Neural crest cell (in vitro differentiated cells): ENCODE measurements around the gene ITGBL1. TPM values are rescaled to one million over a fixed set of nuclear protein-coding genes. Genes with fewer than 3 reads are reported as not detected.

ENCODE experiments used
- DNase-seq: peaks from one replicate; pipeline ENCODE4 v3.0.0; 2021; ENCODE audit warnings: low read depth, mixed read lengths, low spot score
- H3K27ac Mint-ChIP-seq: one replicate; pipeline ENCODE4 v1.8.0; 2021; ENCODE audit warnings: mild to moderate bottlenecking, mixed read lengths; ENCODE audit not compliant: unreplicated experiment
- H3K27me3 Mint-ChIP-seq: 2 replicates; pipeline ENCODE4 v1.8.0; 2021; ENCODE audit warnings: low read depth, mild to moderate bottlenecking, mixed read lengths
- H3K36me3 Mint-ChIP-seq: 2 replicates; pipeline ENCODE4 v1.8.0; 2021; ENCODE audit warnings: low read depth, mild to moderate bottlenecking, mixed read lengths
- H3K4me1 Mint-ChIP-seq: 2 replicates; pipeline ENCODE4 v1.8.0; 2021; ENCODE audit warnings: mixed read lengths
- H3K4me3 Mint-ChIP-seq: one replicate; pipeline ENCODE4 v1.8.0; 2021; ENCODE audit warnings: mild to moderate bottlenecking, mixed read lengths
- H3K9me3 Mint-ChIP-seq: 2 replicates; pipeline ENCODE4 v1.8.0; 2021; ENCODE audit warnings: mixed read lengths
- total RNA-seq: library from RNA; stranded (reverse); gene quantifications from 2 replicates; pipeline ENCODE4 v1.2.1, GENCODE V29; 2021
- TF ChIP-seq, protein P1 (sequence below): fragments of 200-600 bp; sonication (generic); conservative IDR thresholded peaks from 2 replicates; pipeline ENCODE4 v1.5.0; 2021; ENCODE audit warnings: antibody characterized with exemption, mild to moderate bottlenecking

ITGBL1 gene
- total RNA-seq, 1 donor from 2014 or later = not detected

- no peak overlapping the region for H3K4me3 Mint-ChIP-seq
- TF ChIP-seq, protein P1, sequence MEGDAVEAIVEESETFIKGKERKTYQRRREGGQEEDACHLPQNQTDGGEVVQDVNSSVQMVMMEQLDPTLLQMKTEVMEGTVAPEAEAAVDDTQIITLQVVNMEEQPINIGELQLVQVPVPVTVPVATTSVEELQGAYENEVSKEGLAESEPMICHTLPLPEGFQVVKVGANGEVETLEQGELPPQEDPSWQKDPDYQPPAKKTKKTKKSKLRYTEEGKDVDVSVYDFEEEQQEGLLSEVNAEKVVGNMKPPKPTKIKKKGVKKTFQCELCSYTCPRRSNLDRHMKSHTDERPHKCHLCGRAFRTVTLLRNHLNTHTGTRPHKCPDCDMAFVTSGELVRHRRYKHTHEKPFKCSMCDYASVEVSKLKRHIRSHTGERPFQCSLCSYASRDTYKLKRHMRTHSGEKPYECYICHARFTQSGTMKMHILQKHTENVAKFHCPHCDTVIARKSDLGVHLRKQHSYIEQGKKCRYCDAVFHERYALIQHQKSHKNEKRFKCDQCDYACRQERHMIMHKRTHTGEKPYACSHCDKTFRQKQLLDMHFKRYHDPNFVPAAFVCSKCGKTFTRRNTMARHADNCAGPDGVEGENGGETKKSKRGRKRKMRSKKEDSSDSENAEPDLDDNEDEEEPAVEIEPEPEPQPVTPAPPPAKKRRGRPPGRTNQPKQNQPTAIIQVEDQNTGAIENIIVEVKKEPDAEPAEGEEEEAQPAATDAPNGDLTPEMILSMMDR = no peak
- no peak overlapping the region for H3K27ac Mint-ChIP-seq
- H3K4me1 Mint-ChIP-seq = peaks cover 8% of the 10 kb centered on the region
- no peaks in the 10 kb centered on the region for H3K9me3 Mint-ChIP-seq
- H3K27me3 Mint-ChIP-seq = peaks cover 4% of the 10 kb centered on the region
- DNase-seq = no peak
- H3K36me3 Mint-ChIP-seq = no peaks in the 10 kb centered on the region
These were observed 123.1 kb downstream of the ITGBL1 start for GRCh38 chr13:101575581-101575980.

- no peak for DNase-seq
- no peak overlapping the region for H3K4me3 Mint-ChIP-seq
- TF ChIP-seq, protein P1 = no peak
- no peaks in the 10 kb centered on the region for H3K36me3 Mint-ChIP-seq
- peaks cover 6% of the 10 kb centered on the region for H3K27me3 Mint-ChIP-seq
- H3K4me1 Mint-ChIP-seq = peaks cover 8% of the 10 kb centered on the region
- no peak overlapping the region for H3K27ac Mint-ChIP-seq
- H3K9me3 Mint-ChIP-seq = no peaks in the 10 kb centered on the region
These were observed 124.0 kb downstream of the ITGBL1 start for GRCh38 chr13:101576455-101576854.

DNA sequence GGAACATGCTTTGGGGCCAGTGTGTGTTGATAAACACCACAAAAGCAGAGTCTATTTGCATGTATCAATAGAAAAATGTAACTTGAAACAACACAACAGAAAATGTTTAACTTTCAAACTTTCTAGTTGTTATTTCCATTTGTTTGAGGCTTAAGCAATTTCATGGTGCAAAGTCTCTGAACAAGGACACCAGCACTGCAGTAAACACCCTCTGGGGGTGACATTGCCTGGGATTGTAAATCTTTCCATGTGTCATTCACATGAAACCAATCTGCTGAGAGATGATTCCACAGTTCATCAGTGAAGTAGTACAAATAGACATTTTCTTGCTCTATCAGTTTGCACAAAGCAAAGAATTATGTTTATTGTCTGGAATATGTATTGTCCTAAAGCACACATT, 124.5 kb downstream of the ITGBL1 start:
- Mint-ChIP-seq H3K27me3 (peaks cover 6% of the 10 kb centered on the region), H3K9me3 (no peaks in the 10 kb centered on the region), H3K27ac (no peak overlapping the region), H3K4me3 (no peak overlapping the region), H3K36me3 (no peaks in the 10 kb centered on the region), H3K4me1 (peaks cover 8% of the 10 kb centered on the region)
- DNase-seq = no peak
- TF ChIP-seq, protein P1 = no peak

- Mint-ChIP-seq H3K9me3 (no peaks in the 10 kb centered on the region), H3K4me1 (peaks cover 8% of the 10 kb centered on the region), H3K4me3 (no peak overlapping the region), H3K27ac (no peak overlapping the region), H3K27me3 (peaks cover 11% of the 10 kb centered on the region), H3K36me3 (no peaks in the 10 kb centered on the region)
- DNase-seq = no peak
- TF ChIP-seq, protein P1 = no peak
These were observed 126.9 kb downstream of the ITGBL1 start for GRCh38 chr13:101579281-101579802.

- no peaks in the 10 kb centered on the region for H3K9me3 Mint-ChIP-seq
These were observed 131.9 kb downstream of the ITGBL1 start for GRCh38 chr13:101584331-101584730.

More at GRCh38 chr13:101584331-101584730, 131.9 kb downstream of the ITGBL1 start:
- H3K27me3 Mint-ChIP-seq = peaks cover 20% of the 10 kb centered on the region
- no peaks in the 10 kb centered on the region for H3K36me3 Mint-ChIP-seq
- H3K27ac Mint-ChIP-seq = no peak overlapping the region
- H3K4me3 Mint-ChIP-seq = no peak overlapping the region
- H3K4me1 Mint-ChIP-seq = peaks cover 3% of the 10 kb centered on the region
- no peak for DNase-seq
- TF ChIP-seq, protein P1 = no peak
